Endothelial cell of umbilical vein (primary cell): ENCODE measurements around the gene ANKFN1. TPM values are rescaled to one million over a fixed set of nuclear protein-coding genes. Genes with fewer than 3 reads are reported as not detected.

Experiments used
- BruUV-seq: library from RNA; stranded (reverse); fragments of 400-500 nt; replicated peaks from 2 replicates; lab custom pipeline; 2021; lab: Mats Ljungman, UMichigan
- CTCF ChIA-PET: fragments of 300-600, 350-600 bp; sonication (Branson Sonifier 250); formaldehyde crosslinking; loops from one replicate; lab custom pipeline; 2021; ENCODE audit warnings: antibody characterized with exemption, inconsistent platforms; lab: Charles Lee
- POLR2A ChIA-PET: fragments of 300-600, 350-600 bp; sonication (Branson Sonifier 250); formaldehyde crosslinking; loops from one replicate; lab custom pipeline; 2021; ENCODE audit warnings: antibody characterized with exemption, inconsistent platforms; lab: Charles Lee
- DNase-seq: peaks from one replicate; pipeline ENCODE4 v3.0.0-alpha.2; 2011; ENCODE audit warnings: low read depth, low spot score
- FAIRE-seq: peaks from 2 replicates; lab custom pipeline; 2011; peaks lifted over from hg19 to GRCh38; lab: Jason Lieb, UNC
- H2AFZ ChIP-seq: 2 replicates; pipeline ENCODE4 v1.6.0; 2012; ENCODE audit warnings: low read depth, low read length, control low read depth, inconsistent platforms
- H3K27ac ChIP-seq: 2 replicates; pipeline ENCODE4 v1.5.1; 2011; ENCODE audit warnings: low read depth, mild to moderate bottlenecking, control low read depth, low read length, moderate library complexity; ENCODE audit not compliant: insufficient read depth
- H3K27me3 ChIP-seq, 2 experiments: 2 replicates each; pipeline versions ENCODE4 v1.6.0 to v1.6.1; 2011; ENCODE audit warnings: low read length in 2 of 2, mixed read lengths in 1 of 2; ENCODE audit not compliant: control insufficient read depth in 2 of 2, insufficient read depth in 2 of 2
- H3K36me3 ChIP-seq, 2 experiments: 2 replicates in 1 of 2; 3 replicates in 1 of 2; pipeline ENCODE4 v1.5.1; 2011; ENCODE audit warnings: low read length in 2 of 2, mild to moderate bottlenecking in 1 of 2, moderate library complexity in 1 of 2; ENCODE audit not compliant: control insufficient read depth in 2 of 2, insufficient read depth in 2 of 2; ENCODE audit errors: extremely low read depth in 1 of 2
- H3K4me1 ChIP-seq: 3 replicates; pipeline ENCODE4 v1.5.1; 2011; ENCODE audit warnings: mild to moderate bottlenecking, low read length; ENCODE audit not compliant: control insufficient read depth, insufficient read depth; ENCODE audit errors: extremely low read depth
- H3K4me2 ChIP-seq: 2 replicates; pipeline ENCODE4 v1.6.1; 2011; ENCODE audit warnings: low read length, control low read depth, mixed read lengths; ENCODE audit not compliant: insufficient read depth
- H3K4me3 ChIP-seq, 3 experiments: fragments of 200-600 bp in 1 of 3; sonication (generic), shearing (Covaris generic) in 1 of 3; replicated peaks in 1 of 3; 2 replicates each; pipeline ENCODE4 v1.5.1; 2011 to 2016; ENCODE audit warnings: control low read depth in 3 of 3, low read length in 3 of 3, mild to moderate bottlenecking in 2 of 3, inconsistent platforms in 1 of 3, low read depth in 1 of 3, moderate library complexity in 1 of 3; ENCODE audit not compliant: insufficient read depth in 1 of 3
- H3K79me2 ChIP-seq: 2 replicates; pipeline ENCODE4 v1.6.0; 2012; ENCODE audit warnings: low read length, inconsistent platforms; ENCODE audit not compliant: control insufficient read depth, insufficient read depth
- H3K9ac ChIP-seq: replicated peaks from 2 replicates; pipeline ENCODE3; 2011; ENCODE audit warnings: low read length, control low read depth; ENCODE audit not compliant: insufficient read depth; ENCODE audit errors: extremely low read depth
- H3K9me1 ChIP-seq: replicated peaks from 3 replicates; pipeline ENCODE4 v1.6.0; 2011; ENCODE audit warnings: mild to moderate bottlenecking, low read length; ENCODE audit not compliant: control insufficient read depth, insufficient read depth; ENCODE audit errors: extremely low read depth
- H3K9me3 ChIP-seq: replicated peaks from 2 replicates; pipeline ENCODE4 v1.5.1; 2012; ENCODE audit warnings: low read length, inconsistent platforms; ENCODE audit not compliant: control insufficient read depth, insufficient read depth
- H4K20me1 ChIP-seq: replicated peaks from 2 replicates; pipeline ENCODE3; 2011; ENCODE audit warnings: mild to moderate bottlenecking, low read length; ENCODE audit not compliant: control insufficient read depth, insufficient read depth; ENCODE audit errors: extremely low read depth
- CTCF ChIP-seq, 2 donors: IDR thresholded peaks; 1 replicate in 1 of 2; 2 replicates in 1 of 2; pipeline ENCODE4 v1.5.1; 2011; ENCODE audit warnings: low read length in 2 of 2, mild to moderate bottlenecking in 2 of 2, moderate library complexity in 2 of 2, control low read depth in 1 of 2, inconsistent platforms in 1 of 2, low read depth in 1 of 2; ENCODE audit not compliant: insufficient read depth in 1 of 2; ENCODE audit errors: extremely low read depth in 1 of 2
- EZH2 ChIP-seq: IDR thresholded peaks from 2 replicates; pipeline ENCODE4 v1.6.1; 2012; ENCODE audit warnings: borderline replicate concordance, low read depth, mild to moderate bottlenecking, moderate library complexity, low read length, inconsistent platforms; ENCODE audit not compliant: severe bottlenecking
- FOS ChIP-seq: IDR thresholded peaks from 2 replicates; pipeline ENCODE4 v1.6.1; 2011; ENCODE audit warnings: mild to moderate bottlenecking, low read length, moderate library complexity, borderline replicate concordance; ENCODE audit not compliant: insufficient read depth
- GATA2 ChIP-seq: IDR thresholded peaks from 2 replicates; pipeline ENCODE4 v1.7.0; 2011; ENCODE audit warnings: low read depth, mild to moderate bottlenecking, moderate library complexity, mixed read lengths, low read length; ENCODE audit not compliant: insufficient read length, insufficient read depth
- JUN ChIP-seq: IDR thresholded peaks from 2 replicates; pipeline ENCODE4 v1.6.1; 2011; ENCODE audit warnings: borderline replicate concordance, low read depth; ENCODE audit not compliant: insufficient read length, insufficient read depth
- MAX ChIP-seq: IDR thresholded peaks from 2 replicates; pipeline ENCODE4 v1.6.1; 2011; ENCODE audit not compliant: insufficient read depth, insufficient read length
- MYC ChIP-seq: IDR thresholded peaks from one replicate; pipeline ENCODE4 v1.6.1; 2011; ENCODE audit warnings: mild to moderate bottlenecking, low read depth, low read length
- POLR2A ChIP-seq: IDR thresholded peaks from 2 replicates; pipeline ENCODE4 v1.6.1; 2012; ENCODE audit warnings: low read depth, mild to moderate bottlenecking, control low read depth, low read length
- POLR2AphosphoS5 ChIP-seq: IDR thresholded peaks from 2 replicates; pipeline ENCODE4 v1.6.1; 2012; ENCODE audit warnings: low read depth, mild to moderate bottlenecking, control low read depth, low read length, moderate library complexity; ENCODE audit not compliant: insufficient read depth
- dilution Hi-C: fragments of 300-500 bp; cut with MboI; formaldehyde crosslinking; loops from one replicate; pipeline ENCODE4 v1.15.0; 2019; ENCODE audit warnings: low sequenced_read_pairs; ENCODE audit not compliant: extremely low pct_ligation_motif_present
- intact Hi-C: fragments of 100-400 bp; cut with micrococcal nuclease; formaldehyde crosslinking; loops from one replicate; pipeline ENCODE4 v1.10.0; 2022
- polyA plus RNA-seq, 4 experiments: library from polyadenylated mRNA; depleted of rRNA in 3 of 4; stranded (reverse) in 3 of 4; unstranded in 1 of 4; fragments of >200 nt; gene quantifications; 2 replicates each; pipeline versions ENCODE4 v1.2.1 to v1.2.3, GENCODE V29; 2011 to 2012; ENCODE audit warnings: missing spikeins in 1 of 4
- total RNA-seq: library from RNA; stranded (reverse); gene quantifications from 2 replicates; pipeline ENCODE4 v1.2.3, GENCODE V29; 2021

The ANKFN1 gene
- total and polyA plus RNA-seq, 2 donors (not counting 3 experiments of a cell fraction or from before 2014, with no cell fraction given) = 0.15 TPM; not detected in 1

- no peak overlapping the region for H3K4me2 ChIP-seq
- H3K9ac ChIP-seq = no peak overlapping the region
- FAIRE-seq (no peak), DNase-seq (peak; percentile 14)
- intact Hi-C loops = no loop called here
- H3K27me3 ChIP-seq = no peaks in the 10 kb centered on the region
- H3K27ac ChIP-seq = no peak overlapping the region
- BruUV-seq = no TSS peak
- H2AFZ ChIP-seq = no peak overlapping the region
- ChIA-PET POLR2A (no interaction called here), CTCF (no interaction called here)
- H3K4me1 ChIP-seq = no peaks in the 10 kb centered on the region
- no peaks in the 10 kb centered on the region for H3K9me3 ChIP-seq
- peak; percentile 86 for TF ChIP-seq GATA2
- TF ChIP-seq JUN = no peak
- no peak for TF ChIP-seq MYC
- H4K20me1 ChIP-seq = no peaks in the 10 kb centered on the region
- H3K4me3 ChIP-seq = no peak overlapping the region
- H3K79me2 ChIP-seq = no peaks in the 10 kb centered on the region
- no peaks in the 10 kb centered on the region for H3K9me1 ChIP-seq
- dilution Hi-C loops = no loop called here
- no peaks in the 10 kb centered on the region for H3K36me3 ChIP-seq
Measured at GRCh38 chr17:56441308-56441707, 288.0 kb downstream of the ANKFN1 start.

- no peak for TF ChIP-seq MAX
- no peak for TF ChIP-seq EZH2
- no peak for TF ChIP-seq POLR2A
- no peak for TF ChIP-seq CTCF (IDR thresholded peaks at IDR 0.05; ENCODE audit: extremely low read depth in 1 of 2, insufficient read depth in 1 of 2, low read depth in 1 of 2, low read length in 2 of 2)
- no peak for TF ChIP-seq GATA2
- no peak for TF ChIP-seq POLR2AphosphoS5
- TF ChIP-seq MYC = no peak
- no peak for TF ChIP-seq FOS
- no peak for TF ChIP-seq JUN
- ChIA-PET POLR2A (no interaction called here), CTCF (interaction anchor here (0.6 kb wide), 1 partner anchor 1507 kb away, joined by 3 read pairs; no protein-coding TSS in a partner anchor)
- Histone ChIP-seq H3K27ac (no peak overlapping the region), H3K9ac (no peak overlapping the region), H3K4me1 (no peaks in the 10 kb centered on the region), H2AFZ (no peak overlapping the region), H3K9me1 (no peaks in the 10 kb centered on the region), H3K4me3 (no peak overlapping the region), H3K4me2 (no peak overlapping the region), H3K36me3 (no peaks in the 10 kb centered on the region), H3K27me3 (no peaks in the 10 kb centered on the region), H3K9me3 (no peaks in the 10 kb centered on the region), H3K79me2 (no peaks in the 10 kb centered on the region), H4K20me1 (no peaks in the 10 kb centered on the region)
- no TSS peak for BruUV-seq
- dilution Hi-C loops = no loop called here
- FAIRE-seq (no peak), DNase-seq (no peak)
- intact Hi-C loops = no loop called here
Measured at GRCh38 chr17:56445692-56446411, 292.6 kb downstream of the ANKFN1 start.
